ENCODE results near the gene AFMID. TPM values are rescaled to one million over a fixed set of nuclear protein-coding genes. Genes with fewer than 3 reads are reported as not detected.
A peak's percentile ranks its signal among the peaks of the same experiment; 100 is the strongest.

AFMID gene
- total and polyA plus RNA-seq, 2 donors (not counting 1 experiment from before 2014, with no cell fraction given), result 18.2 to 24.8 TPM

GRCh38 chr17:78147315-78147998 lies 39.7 kb upstream of the AFMID start:
- ATAC-seq (ENCODE audit: low read depth) (peak; percentile 82), DNase-seq (peak; percentile 94)
- no peaks in the 10 kb centered on the region for H3K27me3 ChIP-seq (replicated peaks in 1 of 4; ENCODE audit: control extremely low read depth in 1 of 4, control insufficient read depth in 3 of 4, insufficient read depth in 4 of 4, low read length in 3 of 4)
- peak overlapping the region; percentile 41 for H2AFZ ChIP-seq (ENCODE audit: insufficient read depth, low read depth, low read length, poor library complexity, severe bottlenecking)
- no peaks in the 10 kb centered on the region for H3K9me3 Mint-ChIP-seq (ENCODE audit: insufficient read depth)
- H3K36me3 ChIP-seq (replicated peaks in 1 of 2; ENCODE audit: control extremely low read depth in 1 of 2, control insufficient read depth in 1 of 2, extremely low read depth in 1 of 2, insufficient read depth in 2 of 2, low read length in 1 of 2), result peaks cover 0 to 3% of the 10 kb centered on the region in 2 experiments
- H3K9me3 ChIP-seq (ENCODE audit: control extremely low read depth in 1 of 3, control insufficient read depth in 2 of 3, insufficient read depth in 1 of 3, low read length in 2 of 3), result peaks cover 0 to 19% (median 0%) of the 10 kb centered on the region in 3 donors
- no peak for TF ChIP-seq EZH2 (IDR thresholded peaks at IDR 0.05; ENCODE audit: borderline replicate concordance, insufficient read depth, low read depth, low read length, poor library complexity, severe bottlenecking)
- no peak for TF ChIP-seq CTCF (IDR thresholded peaks at IDR 0.05)
- no peaks in the 10 kb centered on the region for H3K27me3 Mint-ChIP-seq
- peak overlapping the region; percentile 67 for H3K4me2 ChIP-seq (replicated peaks; ENCODE audit: low read depth, low read length, poor library complexity, severe bottlenecking)
- peak overlapping the region in 1 of 5 experiments; percentile 27 for H3K4me3 ChIP-seq (ENCODE audit: control extremely low read depth in 1 of 5, extremely low read depth in 1 of 5, insufficient read depth in 1 of 5, low read depth in 2 of 5, low read length in 4 of 5)
- H3K27ac Mint-ChIP-seq, result peak overlapping the region; percentile 95
- peaks cover 73% of the 10 kb centered on the region for H3K4me1 Mint-ChIP-seq
- 10% methylated on average over 7 of the region's 8 CpGs for WGBS (ENCODE audit: insufficient coverage)
- POLR2A ChIA-PET, result interaction anchor here (0.8 to 2.4 kb wide), 11 partner anchors 8 to 29 kb away, joined by 3 to 11 read pairs (median 5); partner anchors contain the start of genes TMC6 and TMC8
- no peaks in the 10 kb centered on the region for H4K20me1 ChIP-seq (ENCODE audit: control insufficient read depth, insufficient read depth, low read length, poor library complexity, severe bottlenecking)
- H3K4me3 Mint-ChIP-seq, result peak overlapping the region; percentile 79
- H3K9ac ChIP-seq (ENCODE audit: low read length), result peak overlapping the region; percentile 38
- peaks cover 69 to 90% of the 10 kb centered on the region in 2 donors for H3K4me1 ChIP-seq (ENCODE audit: control insufficient read depth in 2 of 2, insufficient read depth in 2 of 2, low read length in 2 of 2)
- CTCF ChIA-PET, result interaction anchor here (1.0 to 5.3 kb wide), 5 partner anchors 11 to 29 kb away, joined by 3 to 34 read pairs (median 4); partner anchors contain the start of genes SYNGR2 and TMC6
- intact Hi-C loops (cut with micrococcal nuclease), result loop anchor here (1.0 to 2.0 kb wide), 2 partner anchors 8 to 15 kb away; no protein-coding TSS in a partner anchor
- peak overlapping the region; percentile 97 to 98 for H3K27ac ChIP-seq (ENCODE audit: low read length in 2 of 2)
- peaks cover 18% of the 10 kb centered on the region for H3K79me2 ChIP-seq (ENCODE audit: control insufficient read depth, insufficient read depth, low read length)
